GM19025 (cell line): ENCODE data around the gene NOL8.

Source experiments
- ATAC-seq: cut with Tn5 transposase; IDR thresholded peaks from one replicate; pipeline ENCODE4 v1.9.1; 2021; ENCODE audit warnings: mild to moderate bottlenecking, low read depth, moderate library complexity; ENCODE audit not compliant: unreplicated experiment

NOL8 gene

GRCh38 chr9:92270511-92270910 is 54.6 kb downstream of the NOL8 start:
- no peak for ATAC-seq

- no peak for ATAC-seq
These were observed 58.7 kb downstream of the NOL8 start for GRCh38 chr9:92266486-92266885.

DNA sequence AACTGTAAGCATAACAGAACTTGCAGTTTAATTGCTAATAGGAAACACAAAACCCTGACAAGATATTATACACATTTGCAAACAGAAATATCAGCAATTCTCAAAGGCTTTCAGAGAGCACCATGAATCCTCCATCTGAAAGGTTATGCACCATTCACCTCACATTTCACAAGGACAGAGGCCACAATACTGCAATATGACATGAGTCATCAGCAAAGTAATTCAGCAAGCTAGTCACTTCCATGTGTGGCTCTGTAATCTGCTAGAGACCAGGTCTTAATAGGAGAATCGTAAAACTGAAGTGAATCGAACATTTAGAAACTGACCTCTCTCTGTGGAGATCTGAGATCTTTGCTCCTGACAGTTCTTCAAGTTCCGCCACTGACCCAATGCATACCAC is 60.0 kb downstream of the NOL8 start:
- ATAC-seq, result no peak

GRCh38 chr9:92263131-92263530 is 62.0 kb downstream of the NOL8 start:
- ATAC-seq, result no peak

- ATAC-seq, result no peak
These were observed 67.8 kb downstream of the NOL8 start for GRCh38 chr9:92257327-92257726.

- no peak for ATAC-seq
These were observed 70.5 kb downstream of the NOL8 start for GRCh38 chr9:92254381-92255337.

DNA sequence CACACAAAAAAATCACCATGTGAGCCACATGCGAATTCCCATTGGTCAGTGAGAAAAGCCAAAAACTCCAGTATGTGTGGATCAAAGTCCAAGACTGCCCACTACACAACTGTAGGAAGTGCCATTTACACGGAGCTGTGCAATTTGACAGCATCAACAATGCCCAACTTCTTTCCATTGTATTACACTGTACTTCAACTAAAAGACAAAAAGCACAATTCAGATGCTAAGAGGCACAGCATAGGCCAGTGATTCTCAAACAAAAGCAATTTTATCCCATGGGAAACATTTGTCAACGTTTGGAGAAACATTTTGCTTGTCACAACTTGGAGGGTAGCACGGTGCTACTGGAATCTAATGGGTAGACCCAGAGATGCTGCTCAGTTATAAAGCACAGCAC is 71.5 kb downstream of the NOL8 start:
- ATAC-seq, result no peak

DNA sequence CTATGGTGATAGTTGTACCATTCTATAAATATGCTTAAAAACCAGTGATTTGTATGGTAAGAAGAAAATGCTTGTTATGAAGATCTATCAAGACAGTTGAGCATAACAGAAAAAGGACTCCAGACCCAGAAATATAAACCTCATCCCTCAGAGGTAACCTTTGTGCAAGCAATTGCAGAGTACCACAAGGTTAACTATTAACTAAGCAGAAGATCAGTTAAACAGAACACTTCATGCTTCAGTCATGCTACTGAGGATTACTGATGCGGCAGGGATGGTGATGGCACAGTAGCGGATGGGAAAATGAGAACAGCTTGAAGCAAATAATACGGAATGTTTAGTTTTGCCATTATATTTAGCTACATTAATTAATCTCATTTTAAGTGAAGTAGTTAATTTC is 77.2 kb downstream of the NOL8 start:
- ATAC-seq, result no peak
